SK-N-SH treated with all-trans-retinoic acid at 6 μM for 48 hours (cell line): ENCODE measurements around the gene RAB19.

Experiments
- ATAC-seq: fragments of 200-7000 bp; cut with Tn5 transposase; 3 replicates; pipeline ENCODE4 v1.9.1; 2020; ENCODE audit warnings: mild to moderate bottlenecking, moderate library complexity
- ARNTL ChIP-seq: fragments of 450-650 bp; formaldehyde crosslinking; IDR thresholded peaks from 2 replicates; pipeline ENCODE4 v1.5.0; 2020; ENCODE audit warnings: low read depth, mild to moderate bottlenecking, moderate library complexity, borderline replicate concordance
- BACH2 ChIP-seq: fragments of 250-450 bp; sonication (Bioruptor Pico); IDR thresholded peaks from 2 replicates; pipeline ENCODE4 v1.9.0; 2021; ENCODE audit warnings: mild to moderate bottlenecking, borderline replicate concordance
- CREB5 ChIP-seq: fragments of 250-450 bp; sonication (Bioruptor Pico); IDR thresholded peaks from 2 replicates; pipeline ENCODE4 v1.5.1; 2020; ENCODE audit warnings: low read depth, mild to moderate bottlenecking, moderate library complexity
- CSDC2 ChIP-seq: fragments of 250-450 bp; sonication (Bioruptor Pico); IDR thresholded peaks from 2 replicates; pipeline ENCODE4 v1.5.0; 2020; ENCODE audit warnings: mild to moderate bottlenecking, moderate library complexity
- CSRNP3 ChIP-seq: fragments of 250-450 bp; sonication (Bioruptor Pico); IDR thresholded peaks from 2 replicates; pipeline ENCODE4 v1.5.1; 2021; ENCODE audit warnings: mild to moderate bottlenecking, moderate library complexity
- ESRRG ChIP-seq: fragments of 250-450 bp; sonication (Bioruptor Pico); IDR thresholded peaks from 2 replicates; pipeline ENCODE4 v1.6.1; 2021; ENCODE audit warnings: mild to moderate bottlenecking
- GLIS3 ChIP-seq: fragments of 250-450 bp; sonication (Bioruptor Pico); IDR thresholded peaks from 2 replicates; pipeline ENCODE4 v1.5.0; 2020; ENCODE audit warnings: mild to moderate bottlenecking, moderate library complexity
- ISL1 ChIP-seq: fragments of 250-450 bp; sonication (Bioruptor Pico); IDR thresholded peaks from 2 replicates; pipeline ENCODE4 v2.1.2; 2022; ENCODE audit warnings: mild to moderate bottlenecking, moderate library complexity
- PATZ1 ChIP-seq: fragments of 250-450 bp; sonication (Bioruptor Pico); IDR thresholded peaks from 2 replicates; pipeline ENCODE4 v1.8.0; 2020; ENCODE audit warnings: mild to moderate bottlenecking, moderate library complexity, borderline replicate concordance
- POU6F1 ChIP-seq: fragments of 250-450 bp; sonication (Bioruptor Pico); IDR thresholded peaks from 2 replicates; pipeline ENCODE4 v1.8.0; 2021; ENCODE audit warnings: low read depth, mild to moderate bottlenecking, moderate library complexity, borderline replicate concordance
- PPARA ChIP-seq: fragments of 250-450 bp; sonication (Bioruptor Pico); IDR thresholded peaks from 2 replicates; pipeline ENCODE4 v1.5.0; 2020; ENCODE audit warnings: mild to moderate bottlenecking, borderline replicate concordance
- SNAI2 ChIP-seq: fragments of 250-450 bp; sonication (Bioruptor Pico); IDR thresholded peaks from 2 replicates; pipeline ENCODE4 v1.5.0; 2020; ENCODE audit warnings: mild to moderate bottlenecking, moderate library complexity
- TCF4 ChIP-seq: fragments of 250-450 bp; sonication (Bioruptor Pico); IDR thresholded peaks from 2 replicates; pipeline ENCODE4 v1.8.0; 2021; ENCODE audit warnings: mild to moderate bottlenecking, moderate library complexity, borderline replicate concordance
- TOX ChIP-seq: fragments of 250-450 bp; sonication (Bioruptor Pico); IDR thresholded peaks from 2 replicates; pipeline ENCODE4 v1.8.0; 2021; ENCODE audit warnings: mild to moderate bottlenecking, moderate library complexity, borderline replicate concordance
- TSHZ2 ChIP-seq: fragments of 250-450 bp; sonication (Bioruptor Pico); IDR thresholded peaks from 2 replicates; pipeline ENCODE4 v1.5.0; 2020; ENCODE audit warnings: mild to moderate bottlenecking, moderate library complexity
- ZC3H10 ChIP-seq: fragments of 250-450 bp; sonication (Bioruptor Pico); IDR thresholded peaks from 2 replicates; pipeline ENCODE4 v1.5.1; 2021; ENCODE audit warnings: mild to moderate bottlenecking, moderate library complexity
- ZFP3 ChIP-seq: fragments of 250-450 bp; sonication (Bioruptor Pico); IDR thresholded peaks from 2 replicates; pipeline ENCODE4 v1.5.0; 2020; ENCODE audit warnings: mild to moderate bottlenecking, moderate library complexity
- ZFP30 ChIP-seq: fragments of 450-650 bp; formaldehyde crosslinking; IDR thresholded peaks from 2 replicates; pipeline ENCODE4 v1.5.0; 2022; ENCODE audit warnings: mild to moderate bottlenecking, moderate library complexity
- ZNF565 ChIP-seq: fragments of 450-650 bp; formaldehyde crosslinking; conservative IDR thresholded peaks from 2 replicates; pipeline ENCODE4 v1.5.0; 2020; ENCODE audit warnings: low read depth, mild to moderate bottlenecking, moderate library complexity
- ZNF70 ChIP-seq: fragments of 450-650 bp; formaldehyde crosslinking; IDR thresholded peaks from 2 replicates; pipeline ENCODE4 v1.5.0; 2020; ENCODE audit warnings: mild to moderate bottlenecking, moderate library complexity
- ZNF8 ChIP-seq: fragments of 450-650 bp; formaldehyde crosslinking; IDR thresholded peaks from 2 replicates; pipeline ENCODE4 v1.5.0; 2020; ENCODE audit warnings: mild to moderate bottlenecking, moderate library complexity

RAB19 gene

GRCh38 chr7:140458916-140459315, 55.1 kb downstream of the RAB19 start (continued):
- TF ChIP-seq PATZ1 (CRISPR knock-in tag) (no peak), BACH2 (CRISPR knock-in tag) (no peak), SNAI2 (no peak)

GRCh38 chr7:140463111-140463510, 59.3 kb downstream of the RAB19 start:
- no peak for ATAC-seq

GRCh38 chr7:140475747-140476333, 72.0 kb downstream of the RAB19 start:
- TF ChIP-seq SNAI2 (no peak), ARNTL (CRISPR knock-in tag) (no peak), ZNF8 (CRISPR knock-in tag) (no peak), TSHZ2 (CRISPR knock-in tag) (no peak), CREB5 (no peak), ZC3H10 (CRISPR knock-in tag) (no peak), TOX (CRISPR knock-in tag) (no peak), ESRRG (CRISPR knock-in tag) (no peak), CSRNP3 (CRISPR knock-in tag) (no peak), PPARA (CRISPR knock-in tag) (no peak), TCF4 (CRISPR knock-in tag) (no peak), ZNF70 (no peak)
- no peak for ATAC-seq

More at GRCh38 chr7:140463111-140463510, 59.3 kb downstream of the RAB19 start:
- TF ChIP-seq CSDC2 (no peak), ISL1 (CRISPR knock-in tag) (no peak)

GRCh38 chr7:140476698-140477261, 72.9 kb downstream of the RAB19 start:
- no peak for ATAC-seq
- no peak for TF ChIP-seq ZFP3 (CRISPR knock-in tag)
- TF ChIP-seq POU6F1 (CRISPR knock-in tag): no peak
- TF ChIP-seq PPARA (CRISPR knock-in tag): no peak
- TF ChIP-seq CSRNP3 (CRISPR knock-in tag): no peak
- no peak for TF ChIP-seq ZFP30 (CRISPR knock-in tag)
- TF ChIP-seq ZNF565 (CRISPR knock-in tag): no peak
- TF ChIP-seq GLIS3: no peak
